HCT116 (cell line): Measurements from ENCODE around the gene NINJ1.

Source experiments
- EZH2 ChIP-seq: fragments of 200-600 bp; sonication (generic); IDR thresholded peaks from 2 replicates; pipeline ENCODE4 v1.6.1; 2017; ENCODE audit warnings: antibody characterized with exemption, mixed run types
- EZH2phosphoT487 ChIP-seq: fragments of 200-600 bp; IDR thresholded peaks from 2 replicates; pipeline ENCODE4 v1.6.1; 2018; ENCODE audit warnings: antibody characterized with exemption, borderline replicate concordance
- POLR2AphosphoS5 ChIP-seq: IDR thresholded peaks from 2 replicates; pipeline ENCODE4 v1.6.1; 2011; ENCODE audit warnings: mild to moderate bottlenecking, low read depth, low read length, moderate library complexity
- RAD21 ChIP-seq: IDR thresholded peaks from 2 replicates; pipeline ENCODE4 v1.6.1; 2012; ENCODE audit warnings: low read depth, mild to moderate bottlenecking
- TCF7L2 ChIP-seq: IDR thresholded peaks from 2 replicates; pipeline ENCODE4 v1.7.0; 2011; ENCODE audit warnings: borderline replicate concordance, inconsistent platforms; ENCODE audit not compliant: insufficient read depth, insufficient read length; ENCODE audit errors: extremely low read depth
- ZNF274 ChIP-seq: fragments of 200-500 bp; sonication (Bioruptor generic); IDR thresholded peaks from 2 replicates; pipeline ENCODE4 v1.6.1; 2014; ENCODE audit warnings: mild to moderate bottlenecking, low read depth, low read length, inconsistent platforms
- TF ChIP-seq, protein P1 (sequence below), 3 experiments: fragments of 200-600 bp in 1 of 3; sonication (generic) in 1 of 3; IDR thresholded peaks in 2 of 3; conservative IDR thresholded peaks in 1 of 3; 2 replicates each; pipeline ENCODE4 v1.5.1; 2012 to 2017; ENCODE audit warnings: low read depth in 2 of 3, low read length in 2 of 3, antibody characterized with exemption in 1 of 3, borderline replicate concordance in 1 of 3, control low read depth in 1 of 3, mild to moderate bottlenecking in 1 of 3, mixed read lengths in 1 of 3, mixed run types in 1 of 3, moderate library complexity in 1 of 3; ENCODE audit not compliant: insufficient read depth in 1 of 3

DNA sequence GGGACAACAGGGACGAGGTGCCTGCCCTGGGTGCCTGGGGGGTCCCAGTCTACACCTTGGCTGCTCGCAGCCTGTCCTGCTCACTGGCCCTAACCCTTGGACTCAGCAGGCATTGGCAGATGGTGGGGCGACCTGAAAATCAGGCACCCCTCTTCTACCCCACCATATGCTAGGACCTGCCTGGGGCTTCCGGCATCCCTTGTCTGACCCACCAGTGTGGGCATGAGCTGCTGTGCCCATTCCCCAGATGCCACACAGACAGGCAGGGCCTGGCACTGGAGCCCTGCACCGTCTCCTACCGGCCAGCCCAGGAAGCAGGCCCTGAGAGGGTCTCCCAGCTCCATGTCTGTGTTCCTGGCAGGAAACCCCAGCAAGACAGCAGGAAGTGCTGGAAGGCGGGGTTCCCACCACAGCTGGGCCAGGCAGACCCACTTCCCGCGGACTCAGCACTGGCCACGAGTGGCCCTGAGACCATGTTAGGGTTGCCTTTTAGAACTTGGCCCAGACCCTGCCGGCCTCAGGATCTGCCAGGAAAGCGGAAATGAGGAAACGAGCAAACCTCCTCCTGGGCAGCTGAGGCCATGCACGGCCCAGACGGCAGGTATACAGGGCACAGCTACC lies 3.1 kb downstream of the NINJ1 start:
- TF ChIP-seq EZH2phosphoT487: no peak
- TF ChIP-seq, protein P1, sequence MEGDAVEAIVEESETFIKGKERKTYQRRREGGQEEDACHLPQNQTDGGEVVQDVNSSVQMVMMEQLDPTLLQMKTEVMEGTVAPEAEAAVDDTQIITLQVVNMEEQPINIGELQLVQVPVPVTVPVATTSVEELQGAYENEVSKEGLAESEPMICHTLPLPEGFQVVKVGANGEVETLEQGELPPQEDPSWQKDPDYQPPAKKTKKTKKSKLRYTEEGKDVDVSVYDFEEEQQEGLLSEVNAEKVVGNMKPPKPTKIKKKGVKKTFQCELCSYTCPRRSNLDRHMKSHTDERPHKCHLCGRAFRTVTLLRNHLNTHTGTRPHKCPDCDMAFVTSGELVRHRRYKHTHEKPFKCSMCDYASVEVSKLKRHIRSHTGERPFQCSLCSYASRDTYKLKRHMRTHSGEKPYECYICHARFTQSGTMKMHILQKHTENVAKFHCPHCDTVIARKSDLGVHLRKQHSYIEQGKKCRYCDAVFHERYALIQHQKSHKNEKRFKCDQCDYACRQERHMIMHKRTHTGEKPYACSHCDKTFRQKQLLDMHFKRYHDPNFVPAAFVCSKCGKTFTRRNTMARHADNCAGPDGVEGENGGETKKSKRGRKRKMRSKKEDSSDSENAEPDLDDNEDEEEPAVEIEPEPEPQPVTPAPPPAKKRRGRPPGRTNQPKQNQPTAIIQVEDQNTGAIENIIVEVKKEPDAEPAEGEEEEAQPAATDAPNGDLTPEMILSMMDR (IDR thresholded peaks at IDR 0.05 in 2 of 3, conservative IDR thresholded peaks at IDR 0.05 in 1 of 3; ENCODE audit: borderline replicate concordance in 1 of 3, insufficient read depth in 1 of 3, low read depth in 2 of 3, low read length in 2 of 3): no peak
- no peak for TF ChIP-seq TCF7L2
- no peak for TF ChIP-seq POLR2AphosphoS5
- no peak for TF ChIP-seq ZNF274
- no peak for TF ChIP-seq EZH2
- TF ChIP-seq RAD21: no peak
